Right renal cortex interstitium (tissue), 3 donors: ENCODE measurements around the gene TUBA4A. TPM values are rescaled to one million over a fixed set of nuclear protein-coding genes. Genes with fewer than 3 reads are reported as not detected.
"Not testable (repeated sequence)": the region's sequence is repeated elsewhere in the genome, so short reads cannot be mapped to it uniquely, and the experiment has no call there.

Experiments used
- DNase-seq, 3 donors: peaks; one replicate each; pipeline ENCODE4 v3.0.0-alpha.2; 2013; ENCODE audit warnings: low read depth in 3 of 3, low spot score in 2 of 3
- polyA plus RNA-seq, 3 donors: library from polyadenylated mRNA; unstranded; fragments of 120-200 nt; gene quantifications; one replicate each; pipeline ENCODE4 v1.2.1, GENCODE V29; 2013; ENCODE audit not compliant: insufficient read length in 3 of 3

Gene TUBA4A
- polyA plus RNA-seq, 3 donors: 32.6 to 45.4 (median 35.7) TPM

DNA sequence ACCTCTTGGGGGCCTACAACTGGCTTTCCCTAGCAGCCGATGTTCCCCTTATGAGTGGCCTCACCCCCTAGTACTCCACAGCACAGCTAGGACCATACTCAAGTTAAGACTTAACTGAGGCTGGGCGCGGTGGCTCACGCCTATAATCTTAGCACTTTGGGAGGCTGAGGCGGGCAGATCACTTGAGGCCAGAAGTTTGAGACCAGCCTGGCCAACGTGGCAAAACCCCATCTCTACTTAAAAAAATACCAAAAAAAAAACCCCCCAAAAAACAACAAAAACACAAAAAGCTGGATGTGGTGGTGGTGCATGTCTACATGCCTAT, 33.4 kb upstream of the TUBA4A start:
- DNase-seq: not testable (repeated sequence)

DNA sequence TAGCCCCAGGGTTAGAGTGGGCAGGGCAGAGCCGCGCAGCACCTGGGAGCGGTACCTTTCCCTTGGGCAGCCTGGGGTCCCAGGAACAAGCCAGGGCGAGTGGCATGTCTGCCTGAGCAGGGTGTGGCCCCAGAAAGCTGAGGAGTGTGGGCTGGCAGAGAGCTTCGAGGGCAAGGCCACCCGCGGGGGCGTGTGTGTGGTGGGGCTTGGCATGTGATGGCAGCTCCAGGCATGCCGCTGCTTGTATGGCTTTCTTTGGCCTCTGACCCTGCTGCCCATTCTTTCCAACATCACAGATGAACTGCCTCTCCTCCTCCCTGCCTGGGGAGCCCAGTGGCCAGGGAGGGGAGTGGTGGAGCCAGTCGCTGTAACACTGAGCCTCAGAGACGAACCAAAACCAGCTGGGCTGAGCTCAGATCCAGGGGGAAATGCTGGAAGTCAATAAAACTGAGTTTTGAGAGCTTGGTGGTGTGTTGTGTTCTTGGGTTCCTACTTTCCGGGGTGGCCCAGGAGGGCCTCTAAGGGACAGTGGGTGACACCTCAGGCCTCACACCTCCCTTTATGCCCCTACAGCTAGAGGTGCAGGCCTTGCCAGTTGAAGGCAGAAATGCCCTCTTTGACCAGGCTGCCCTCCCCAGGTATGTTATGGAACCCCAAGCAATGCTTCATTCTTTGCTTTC, 32.9 kb upstream of the TUBA4A start:
- no peak for DNase-seq

DNA sequence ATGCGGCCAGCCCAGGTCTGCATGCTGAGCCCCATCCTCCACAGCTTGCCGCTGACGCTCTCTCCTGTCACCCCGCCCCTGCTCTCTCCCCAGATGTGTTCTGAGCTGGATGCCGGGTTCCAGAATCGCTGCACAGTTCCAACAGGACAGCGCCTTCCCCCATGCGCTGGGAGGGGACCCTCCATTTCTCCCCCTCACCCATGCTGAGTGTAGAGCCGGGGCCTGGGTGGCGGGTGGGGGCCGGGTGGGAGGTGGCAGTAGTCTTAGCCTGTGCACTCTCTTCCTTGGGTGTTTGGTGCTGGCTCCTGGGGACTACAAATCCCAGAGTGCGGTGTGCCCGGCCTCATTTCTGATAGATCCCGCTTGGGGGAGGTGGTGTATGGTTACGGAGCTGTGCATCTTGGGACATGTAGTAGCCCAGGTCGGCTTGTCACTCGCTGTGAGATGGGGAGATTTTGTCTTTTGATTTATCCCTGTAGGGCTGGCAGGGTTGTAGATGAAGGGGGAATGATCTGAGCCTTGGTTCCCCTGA, 32.2 kb upstream of the TUBA4A start:
- no peak for DNase-seq

DNA sequence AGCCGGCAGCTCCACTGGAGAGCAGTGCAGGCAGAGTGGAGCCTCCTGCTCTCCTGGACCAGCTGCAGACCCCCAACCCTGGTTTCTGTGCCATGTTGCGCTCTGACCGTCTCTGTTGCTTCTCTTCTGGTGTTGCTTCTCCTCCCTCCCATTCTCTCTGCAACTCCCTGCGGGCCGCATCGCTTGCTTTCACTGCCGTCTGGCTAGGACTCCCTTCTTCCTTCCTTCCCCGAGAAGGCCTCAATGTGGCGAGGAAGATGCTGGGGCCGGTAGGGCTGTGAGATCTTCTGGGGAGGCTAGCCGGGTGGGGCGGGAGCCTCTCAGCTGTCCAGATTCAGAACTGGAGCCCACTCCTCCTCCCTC, 31.6 kb upstream of the TUBA4A start:
- no peak for DNase-seq

DNA sequence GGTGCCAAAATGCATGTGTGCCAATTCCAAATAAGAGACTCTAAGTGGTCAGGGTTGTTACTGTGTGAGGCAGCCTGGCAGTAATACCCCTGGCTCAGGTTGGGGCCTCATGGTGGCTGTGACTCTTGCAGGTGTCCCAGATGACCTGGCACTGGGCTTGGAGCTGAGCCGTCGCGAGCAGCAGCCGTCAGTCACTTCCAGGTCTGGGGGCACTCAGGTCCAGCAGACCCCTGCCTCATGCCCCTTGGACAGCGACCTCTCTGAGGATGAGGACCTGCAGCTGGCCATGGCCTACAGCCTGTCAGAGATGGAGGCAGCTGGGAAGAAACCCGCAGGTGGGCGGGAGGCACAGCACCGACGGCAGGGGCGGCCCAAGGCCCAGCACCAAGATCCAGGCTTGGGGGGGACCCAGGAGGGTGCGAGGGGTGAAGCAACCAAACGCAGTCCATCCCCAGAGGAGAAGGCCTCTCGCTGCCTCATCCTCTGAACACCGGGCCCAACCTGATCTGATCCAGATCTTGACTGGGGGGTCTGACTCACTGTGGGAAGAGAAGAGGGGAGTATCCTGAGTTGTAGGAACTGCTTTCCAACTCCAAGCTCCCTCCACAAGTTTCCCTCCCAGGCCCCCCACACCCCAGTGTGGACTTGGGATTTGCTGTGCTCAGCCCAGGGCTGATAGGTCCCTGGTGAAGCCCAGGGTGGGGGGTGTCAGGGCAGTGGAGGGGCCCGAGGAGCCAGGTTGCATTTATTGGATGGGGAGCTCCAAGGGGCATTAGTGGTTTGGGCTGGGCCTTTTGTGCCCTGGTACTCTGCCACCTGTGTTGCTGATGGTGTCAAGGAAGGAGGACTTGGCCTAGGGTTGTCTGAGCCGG, 31.0 kb upstream of the TUBA4A start:
- DNase-seq: no peak

DNA sequence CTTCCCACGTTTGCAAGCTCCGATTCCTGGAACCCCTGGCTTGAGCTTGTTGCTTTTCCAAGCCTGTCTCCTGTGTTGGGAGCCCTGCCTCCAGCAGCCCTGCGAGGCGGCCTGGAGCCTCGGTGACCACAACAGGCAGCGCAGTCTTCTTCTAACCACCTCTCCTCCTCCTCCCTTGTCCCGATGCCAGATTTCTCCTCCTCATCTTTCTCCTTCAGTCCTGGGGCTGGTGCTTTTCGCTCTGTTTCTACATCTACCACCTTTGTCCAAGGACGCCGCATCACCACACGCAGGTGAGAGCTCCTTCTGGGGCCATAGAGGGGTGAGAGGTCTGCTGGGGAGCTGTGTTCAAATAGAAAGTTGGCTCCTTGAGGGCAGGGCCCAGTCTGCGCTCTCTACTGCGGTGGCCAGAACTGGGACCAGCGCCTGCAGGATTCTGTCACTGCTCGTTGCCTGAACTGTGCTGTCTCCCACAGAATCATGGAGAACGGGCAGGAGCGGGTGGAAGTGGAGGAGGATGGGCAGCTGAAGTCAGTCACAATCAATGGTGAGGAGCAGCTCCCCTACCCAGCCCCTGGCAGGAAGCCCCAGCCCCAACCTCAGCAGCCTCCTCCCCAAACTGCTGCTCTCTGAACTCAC, 29.3 kb upstream of the TUBA4A start:
- DNase-seq: no peak

DNA sequence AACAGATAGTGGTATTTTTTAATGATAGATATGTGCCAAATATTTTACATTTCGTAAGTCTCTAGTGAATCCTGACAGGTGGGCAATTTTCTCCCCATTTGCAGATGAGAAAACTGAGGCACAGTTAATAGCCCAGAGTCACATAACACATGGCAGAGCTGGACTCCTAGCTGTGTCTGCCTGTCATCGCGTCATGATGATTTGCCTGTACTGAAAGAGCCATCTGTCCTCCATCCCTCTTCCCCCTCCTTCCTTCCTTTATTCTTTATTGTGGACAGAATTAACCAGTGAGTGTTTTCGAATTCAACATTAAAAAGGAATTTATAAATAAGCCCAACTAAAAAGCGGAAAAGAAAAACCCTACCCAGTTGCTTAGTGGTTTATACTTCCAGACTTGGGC, 28.7 kb upstream of the TUBA4A start:
- DNase-seq: no peak

DNA sequence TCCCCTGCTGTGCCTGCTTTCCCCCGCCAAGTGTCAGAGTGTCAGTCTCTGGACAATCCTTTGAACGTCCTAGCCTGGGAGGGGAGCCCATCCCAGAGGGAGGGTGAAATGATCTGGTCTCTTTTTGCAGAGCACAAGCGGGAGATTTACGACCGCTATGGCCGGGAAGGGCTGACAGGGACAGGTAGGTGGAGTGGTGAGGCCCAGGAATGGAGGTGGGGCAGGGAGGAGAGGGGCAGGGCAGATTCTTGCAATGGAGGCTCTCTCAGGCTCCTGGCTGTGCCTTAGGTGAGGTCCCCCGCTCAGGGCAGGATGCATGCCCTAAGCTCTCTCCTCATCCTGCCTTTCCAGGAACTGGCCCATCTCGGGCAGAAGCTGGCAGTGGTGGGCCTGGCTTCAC, 27.9 kb upstream of the TUBA4A start:
- DNase-seq: no peak

DNA sequence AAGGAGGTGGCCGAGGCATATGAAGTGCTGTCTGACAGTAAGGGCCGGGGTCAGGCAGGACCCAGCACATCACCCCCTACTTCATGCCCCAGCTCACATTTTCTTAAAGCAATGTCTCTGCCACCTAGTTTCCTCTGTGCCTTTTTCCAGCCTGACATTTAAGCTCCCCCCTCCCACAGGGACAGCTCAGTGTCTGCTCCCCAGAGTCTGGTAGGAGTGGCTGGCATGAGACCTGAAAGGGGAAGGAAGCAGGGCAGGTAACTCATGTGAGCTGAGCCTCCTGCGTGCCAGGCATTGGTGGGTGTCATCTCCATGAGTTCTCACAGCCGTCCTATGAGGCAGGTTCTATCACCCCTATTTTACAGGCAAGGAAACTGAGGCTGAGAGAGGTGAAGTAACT, 26.9 kb upstream of the TUBA4A start:
- no peak for DNase-seq

DNA sequence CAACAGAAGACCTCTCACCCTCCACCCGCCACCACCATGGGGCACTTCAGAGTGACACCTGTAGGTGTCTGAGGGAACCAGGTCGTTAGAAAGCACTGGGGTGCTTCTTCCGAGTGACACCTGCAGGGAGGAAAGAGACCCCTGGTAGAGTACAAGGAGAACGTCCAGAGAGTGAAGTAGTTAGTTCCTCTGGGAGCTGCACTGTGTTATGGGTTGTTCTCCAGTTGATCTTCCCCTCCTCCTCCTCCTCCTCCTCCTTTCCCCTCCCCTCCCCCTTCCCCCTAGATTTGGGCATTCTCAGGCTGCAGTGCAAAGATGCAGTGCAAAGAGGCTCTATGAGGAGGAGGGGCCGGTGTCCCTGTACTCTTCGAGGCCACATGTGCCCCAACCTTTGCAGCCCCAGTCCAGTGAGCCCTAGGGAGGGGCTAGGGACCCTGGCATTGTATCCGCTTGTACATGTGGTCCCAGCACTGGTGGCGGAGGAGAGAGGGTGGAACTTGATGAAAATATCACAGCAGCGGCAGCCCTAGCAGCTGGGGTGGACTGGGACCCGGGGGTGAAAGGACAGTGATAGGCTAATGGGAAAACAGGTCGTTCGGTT, 26.3 kb upstream of the TUBA4A start:
- DNase-seq: no peak

DNA sequence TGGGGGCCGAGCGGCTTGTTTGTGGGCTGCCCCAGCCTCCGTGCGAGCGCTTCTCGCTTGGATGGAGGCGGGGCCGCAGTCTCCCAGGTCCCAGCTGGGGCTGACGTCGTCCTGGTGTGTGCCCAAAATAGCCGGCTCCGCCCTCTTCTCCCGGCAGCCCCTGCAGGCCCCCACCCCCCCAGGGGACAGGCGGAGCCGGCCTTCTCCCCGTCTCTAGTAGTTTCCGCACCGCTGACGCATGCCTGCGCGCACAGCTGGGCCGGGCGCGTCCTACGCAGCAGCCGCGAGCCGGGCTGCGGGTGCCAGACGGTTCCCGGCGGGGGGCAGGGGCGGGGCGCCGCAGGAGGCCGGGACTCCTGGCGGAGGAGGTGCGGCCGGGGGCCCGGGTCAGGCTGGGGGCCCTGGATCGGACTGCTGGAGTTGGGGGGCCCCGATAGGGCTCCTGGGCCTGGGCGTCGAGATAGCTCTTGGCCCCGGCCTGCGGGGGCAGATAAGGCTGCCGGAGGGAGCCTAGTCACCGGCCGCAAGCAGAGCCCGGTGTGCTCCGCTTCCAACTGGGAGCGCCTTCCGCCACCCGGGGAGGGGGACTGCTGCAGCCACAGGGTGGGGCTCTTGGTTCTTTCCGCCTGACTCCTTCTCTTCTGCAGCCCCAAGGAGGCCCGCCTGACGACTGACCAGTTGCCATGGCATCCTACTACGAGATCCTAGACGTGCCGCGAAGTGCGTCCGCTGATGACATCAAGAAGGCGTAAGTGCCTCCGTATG, 25.6 kb upstream of the TUBA4A start, which contains the start of gene DNAJB2:
Gene DNAJB2 (plus strand): TSS at position 216 of the 765 bp plus-strand sequence. CDS start 468 bp downstream, at position 684.
- DNase-seq: peak; percentile 87 to 95 (median 92)

DNA sequence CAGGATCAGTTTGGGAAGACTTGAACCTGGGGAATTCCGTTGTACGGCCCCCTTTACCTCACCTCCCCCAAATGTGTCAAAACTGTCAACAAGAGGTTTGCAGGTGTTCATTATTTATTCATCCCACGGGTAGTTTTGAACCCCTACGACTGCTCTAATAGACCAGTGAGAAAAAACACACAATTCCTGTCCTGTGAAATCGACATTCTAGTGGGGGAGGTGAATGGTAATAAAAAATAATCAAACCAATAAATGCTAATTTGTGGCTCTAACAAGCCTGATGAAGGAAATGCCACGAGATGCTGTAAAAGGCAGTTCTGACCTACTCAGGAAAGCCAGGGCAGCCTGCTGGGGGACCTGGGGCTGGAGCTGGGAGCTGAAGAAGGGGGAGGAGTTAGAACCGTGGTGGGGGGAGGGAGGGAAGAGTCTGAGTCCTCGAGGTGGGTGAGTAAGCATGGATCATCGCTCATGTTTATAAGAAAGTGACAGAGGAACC, 25.0 kb upstream of the TUBA4A start:
- DNase-seq: peak in 1 of 3 donors; percentile 73

DNA sequence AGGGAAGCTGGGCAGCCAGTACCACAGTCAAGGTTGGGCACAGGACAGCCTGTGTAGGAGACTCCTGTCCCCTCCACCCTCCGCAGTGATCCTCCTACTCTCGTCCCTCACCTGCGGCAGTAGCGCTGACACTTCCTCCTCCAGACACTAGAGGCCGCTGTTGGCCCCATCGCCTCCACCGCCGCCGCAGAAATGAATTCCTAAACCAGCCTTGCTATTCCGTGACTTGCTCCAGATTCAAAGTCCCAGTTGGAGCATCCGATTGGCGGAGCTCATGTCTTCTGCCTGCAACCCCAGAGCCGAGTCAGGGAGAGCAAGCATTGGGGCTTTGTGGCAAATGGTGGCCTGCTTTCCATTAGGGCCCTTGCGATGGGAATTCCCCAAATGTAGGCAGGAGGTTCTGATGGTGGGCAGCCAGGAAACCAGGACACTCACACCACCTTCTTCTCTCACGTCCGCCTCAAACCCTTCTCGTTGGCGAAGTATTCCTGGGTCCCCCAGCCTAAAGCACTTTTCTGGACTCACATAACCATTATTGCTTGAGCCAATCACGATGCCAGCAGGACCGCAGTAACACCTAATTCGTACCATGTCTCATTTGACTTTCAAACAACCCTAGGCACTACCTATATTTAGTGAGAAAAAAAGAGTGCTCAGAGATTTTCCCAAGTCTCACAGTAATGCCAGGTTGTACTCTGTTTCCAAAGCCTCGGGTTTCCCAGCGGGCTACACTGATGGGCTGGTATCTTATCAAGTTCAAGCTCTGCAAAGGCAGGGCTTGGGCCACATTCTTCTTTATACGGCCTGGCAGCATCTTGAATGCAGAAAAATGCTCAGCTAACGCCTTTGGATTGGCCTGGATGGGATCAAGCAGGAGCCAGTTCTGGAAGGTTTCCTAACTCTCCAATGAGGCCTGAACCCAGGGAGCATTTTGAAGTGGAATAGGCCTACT, 24.3 kb upstream of the TUBA4A start:
- peak in 1 of 3 donors; percentile 65 for DNase-seq

DNA sequence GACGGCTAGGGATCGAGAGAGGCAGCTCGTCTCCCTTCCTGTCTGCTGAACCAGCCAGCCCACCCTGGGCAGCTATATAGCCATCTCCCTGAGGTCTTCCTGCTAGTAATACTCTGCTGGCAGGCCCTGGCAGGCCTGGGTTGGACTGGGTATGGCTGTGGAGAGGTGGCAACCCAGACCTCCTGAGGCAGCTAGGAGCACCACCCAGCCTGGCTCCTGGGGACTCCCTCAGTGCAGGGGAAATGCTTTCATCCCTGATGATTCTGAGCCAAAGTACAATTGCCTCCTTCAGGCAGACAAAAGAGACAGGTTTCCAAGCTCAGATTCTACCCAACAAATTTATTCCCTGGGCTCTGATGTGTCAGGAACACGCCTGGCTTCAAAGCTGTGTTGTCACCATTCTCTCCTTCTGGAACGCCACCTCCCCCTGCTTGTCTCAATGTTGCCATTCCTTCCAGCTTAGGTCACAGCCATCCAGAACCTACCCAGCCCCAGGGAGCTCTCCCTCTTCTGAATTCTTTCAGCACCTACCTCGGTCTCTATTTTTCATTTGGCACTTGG, 20.7 kb upstream of the TUBA4A start:
- no peak for DNase-seq

DNA sequence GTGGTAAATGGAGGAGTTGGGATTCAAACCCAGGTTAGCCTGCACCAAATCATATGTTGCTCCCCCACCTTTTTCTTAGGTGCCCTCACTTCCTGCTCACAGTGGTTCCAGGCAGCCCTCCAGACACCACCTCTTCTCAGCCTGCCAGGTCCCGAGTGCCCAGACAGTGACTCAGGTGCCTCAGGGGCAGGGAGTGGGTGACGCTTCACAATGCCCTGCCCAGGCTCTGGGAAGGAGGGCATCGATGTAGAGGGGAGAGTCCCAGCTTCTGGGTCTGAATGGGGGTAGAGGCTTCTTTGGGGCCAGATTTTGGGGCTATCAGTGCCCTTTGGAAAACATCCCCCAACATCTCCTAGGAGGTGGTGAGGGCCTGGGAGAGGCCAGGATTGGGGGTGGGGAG, 20.2 kb upstream of the TUBA4A start:
- DNase-seq: no peak

DNA sequence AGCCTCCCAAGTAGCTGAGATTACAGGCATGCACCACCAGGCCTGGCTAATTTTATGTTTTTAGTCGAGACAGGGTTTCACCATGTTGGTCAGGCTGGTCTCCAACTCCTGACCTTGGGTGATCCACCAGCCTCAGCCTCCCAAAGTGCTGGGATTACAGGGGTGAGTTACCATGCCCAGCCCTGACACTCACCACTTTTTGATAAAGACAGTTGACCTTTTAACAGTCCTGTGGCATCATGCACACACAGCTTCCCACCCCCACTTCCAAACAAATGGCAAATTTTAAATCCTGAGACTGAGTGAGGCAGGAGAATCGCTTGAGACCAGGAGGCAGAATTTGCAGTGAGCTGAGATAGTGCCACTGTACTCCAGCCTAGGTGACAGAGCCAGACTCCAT, 19.3 kb upstream of the TUBA4A start:
- no peak for DNase-seq

DNA sequence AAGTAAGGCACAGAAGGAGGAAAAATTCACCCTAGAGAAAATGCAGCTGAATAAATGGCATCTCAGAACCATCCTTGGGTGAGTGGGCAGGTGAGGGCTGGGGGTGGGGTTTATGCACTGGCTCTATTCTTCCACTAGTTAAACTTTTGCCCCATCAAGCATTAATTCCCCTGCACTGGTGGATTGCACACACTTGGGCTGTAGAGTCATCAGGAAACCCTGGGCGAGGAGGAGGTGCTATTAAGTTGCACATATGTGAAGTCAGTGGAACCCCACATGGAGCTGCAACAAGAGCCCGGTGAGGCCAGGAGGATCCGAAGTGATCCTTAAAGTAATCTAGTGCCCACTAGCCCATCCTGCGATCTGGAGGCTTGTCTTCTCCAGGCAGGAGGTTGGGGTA, 18.6 kb upstream of the TUBA4A start:
- DNase-seq: no peak

DNA sequence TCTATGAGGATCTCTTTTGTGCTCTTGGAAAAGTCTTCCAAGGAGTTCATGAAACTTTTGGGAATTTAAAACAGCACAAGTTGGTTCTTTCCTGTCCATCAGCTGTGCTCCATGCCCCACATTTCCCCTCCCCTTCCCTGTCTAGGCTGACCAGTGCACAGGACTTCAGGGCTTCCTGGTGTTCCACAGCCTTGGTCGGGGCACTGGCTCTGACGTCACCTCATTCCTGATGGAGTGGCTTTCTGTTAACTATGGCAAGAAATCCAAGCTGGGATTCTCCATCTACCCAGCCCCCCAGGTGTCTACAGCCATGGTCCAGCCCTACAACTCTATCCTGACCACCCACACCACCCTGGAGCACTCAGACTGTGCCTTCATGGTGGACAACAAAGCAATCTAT, 17.3 kb upstream of the TUBA4A start:
- DNase-seq: no peak

DNA sequence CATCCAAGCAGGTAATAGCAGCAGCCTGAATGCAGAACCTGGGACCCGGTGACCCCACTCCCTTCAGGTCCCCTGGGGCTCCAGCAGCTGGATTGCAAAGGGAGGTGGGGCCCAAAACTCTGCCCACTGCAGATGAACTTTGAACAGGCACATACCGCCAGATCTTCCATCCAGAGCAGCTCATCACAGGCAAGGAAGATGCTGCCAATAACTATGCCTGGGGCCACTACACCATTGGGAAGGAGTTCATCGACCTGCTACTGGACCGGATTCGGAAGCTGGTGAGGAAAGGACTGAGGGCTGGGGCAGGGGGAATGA, 16.3 kb upstream of the TUBA4A start:
- no peak for DNase-seq
